ENCODE data around the gene KRTAP1-4.
"Not testable (repeated sequence)": the region's sequence is repeated elsewhere in the genome, so short reads cannot be mapped to it uniquely, and the experiment has no call there.

KRTAP1-4 gene

GRCh38 chr17:41001795-41002194 is 28.2 kb downstream of the KRTAP1-4 start:
- Histone ChIP-seq H3K27me3 (ENCODE audit: insufficient read depth, poor library complexity, severe bottlenecking) (peaks cover 4% of the 10 kb centered on the region), H3K4me3 (replicated peaks; ENCODE audit: insufficient read depth, low read length) (no peak overlapping the region), H3K27ac (replicated peaks) (no peak overlapping the region)
- TF ChIP-seq SPI1 (IDR thresholded peaks at IDR 0.05; ENCODE audit: borderline replicate concordance, low read depth) (no peak), REST (IDR thresholded peaks at IDR 0.05; ENCODE audit: insufficient replicate concordance, low read depth) (no peak), CTCF (IDR thresholded peaks at IDR 0.05; ENCODE audit: insufficient read depth, low read length) (no peak)
- DNase-seq (ENCODE audit: low read depth in 1 of 2, low spot score in 1 of 2) = no peak

- not testable (repeated sequence) for H3K4me3 ChIP-seq (replicated peaks; ENCODE audit: insufficient read depth, low read length); DNase-seq (ENCODE audit: low read depth in 1 of 2, low spot score in 1 of 2); H3K27me3 ChIP-seq (ENCODE audit: insufficient read depth, poor library complexity, severe bottlenecking); H3K27ac ChIP-seq (replicated peaks)
Observed at GRCh38 chr17:40999563-40999962, 30.4 kb downstream of the KRTAP1-4 start, which contains the start of gene KRTAP3-2. Gene KRTAP3-2 (minus strand): TSS chr17:40999906. CDS start chr17:40999853, 53 bp downstream.

GRCh38 chr17:40997361-40997760 is 32.6 kb downstream of the KRTAP1-4 start:
- H3K4me3 ChIP-seq (replicated peaks; ENCODE audit: insufficient read depth, low read length) = no peak overlapping the region
- TF ChIP-seq SPI1 (IDR thresholded peaks at IDR 0.05; ENCODE audit: borderline replicate concordance, low read depth) (no peak), GABPA (IDR thresholded peaks at IDR 0.05; ENCODE audit: low read depth) (no peak), POLR2AphosphoS5 (IDR thresholded peaks at IDR 0.05; ENCODE audit: low read depth) (no peak)
- no peak for DNase-seq (ENCODE audit: low read depth in 1 of 2, low spot score in 1 of 2)
- no peak overlapping the region for H3K27ac ChIP-seq (replicated peaks)
- H3K27me3 ChIP-seq (ENCODE audit: insufficient read depth, poor library complexity, severe bottlenecking) = peaks cover 4% of the 10 kb centered on the region

GRCh38 chr17:40996829-40997228 is 33.2 kb downstream of the KRTAP1-4 start:
- no peak for DNase-seq (ENCODE audit: low read depth in 1 of 2, low spot score in 1 of 2)
- TF ChIP-seq GABPA (IDR thresholded peaks at IDR 0.05; ENCODE audit: low read depth) = no peak
- no peak for TF ChIP-seq REST (IDR thresholded peaks at IDR 0.05; ENCODE audit: insufficient replicate concordance, low read depth)
- no peak for TF ChIP-seq SPI1 (IDR thresholded peaks at IDR 0.05; ENCODE audit: borderline replicate concordance, low read depth)
- TF ChIP-seq CTCF (IDR thresholded peaks at IDR 0.05; ENCODE audit: insufficient read depth, low read length) = no peak
- no peak for TF ChIP-seq POLR2AphosphoS5 (IDR thresholded peaks at IDR 0.05; ENCODE audit: low read depth)
- no peak overlapping the region for H3K4me3 ChIP-seq (replicated peaks; ENCODE audit: insufficient read depth, low read length)
- H3K27ac ChIP-seq (replicated peaks) = no peak overlapping the region
- H3K27me3 ChIP-seq (ENCODE audit: insufficient read depth, poor library complexity, severe bottlenecking) = peaks cover 4% of the 10 kb centered on the region

GRCh38 chr17:40995116-40995515 is 34.9 kb downstream of the KRTAP1-4 start:
- DNase-seq (ENCODE audit: low read depth in 1 of 2, low spot score in 1 of 2) = no peak
- Histone ChIP-seq H3K27ac (replicated peaks) (no peak overlapping the region), H3K27me3 (ENCODE audit: insufficient read depth, poor library complexity, severe bottlenecking) (peaks cover 4% of the 10 kb centered on the region), H3K4me3 (replicated peaks; ENCODE audit: insufficient read depth, low read length) (no peak overlapping the region)
- no peak for TF ChIP-seq CTCF (IDR thresholded peaks at IDR 0.05; ENCODE audit: insufficient read depth, low read length)
- no peak for TF ChIP-seq GABPA (IDR thresholded peaks at IDR 0.05; ENCODE audit: low read depth)
- TF ChIP-seq REST (IDR thresholded peaks at IDR 0.05; ENCODE audit: insufficient replicate concordance, low read depth) = no peak
- no peak for TF ChIP-seq SPI1 (IDR thresholded peaks at IDR 0.05; ENCODE audit: borderline replicate concordance, low read depth)
- TF ChIP-seq POLR2AphosphoS5 (IDR thresholded peaks at IDR 0.05; ENCODE audit: low read depth) = no peak

All from HL-60 (cell line).